ENCODE results near the gene PCP2. TPM values are rescaled to one million over a fixed set of nuclear protein-coding genes. Genes with fewer than 3 reads are reported as not detected.

The PCP2 gene
- total RNA-seq, 1 experiment from 2014 or later: not detected

DNA sequence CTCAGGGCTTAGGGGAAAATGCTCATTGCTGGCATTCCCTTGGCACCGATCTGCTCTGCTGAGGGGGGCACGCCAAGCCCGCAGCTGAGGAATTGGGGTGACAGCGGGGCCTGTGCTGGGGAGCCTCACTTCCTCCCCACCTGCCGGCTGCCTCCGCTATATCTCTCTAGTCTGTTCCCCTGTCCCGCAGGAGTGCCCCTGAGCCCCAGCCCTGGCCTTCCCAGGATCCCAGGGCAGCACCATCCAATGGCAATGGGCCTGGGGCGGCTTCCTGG, 12.8 kb upstream of the PCP2 start:
- WGBS (ENCODE audit: extremely low coverage, insufficient read length, low lambda C conversion rate): no CpG with 5 or more reads among the region's 8 CpGs
- Histone ChIP-seq H3K27ac (ENCODE audit: insufficient read length, low read depth, low read length) (no peak overlapping the region), H2BK20ac (ENCODE audit: low read depth, low read length, poor library complexity, severe bottlenecking) (no peak overlapping the region), H3K79me2 (ENCODE audit: insufficient read depth, low read length) (no peaks in the 10 kb centered on the region), H3K9ac (ENCODE audit: extremely low read depth, insufficient read length, low read length) (no peak overlapping the region), H4K20me1 (ENCODE audit: control insufficient read depth, insufficient read depth, insufficient read length) (no peaks in the 10 kb centered on the region), H4K5ac (ENCODE audit: insufficient read length, low read depth, low read length) (no peak overlapping the region), H3K27me3 (ENCODE audit: insufficient read depth, low read length) (no peaks in the 10 kb centered on the region), H3K14ac (ENCODE audit: insufficient read depth, low read length) (no peak overlapping the region), H3K4me2 (ENCODE audit: insufficient read depth, insufficient read length, low read length) (no peak overlapping the region), H2BK5ac (ENCODE audit: insufficient read length, low read length) (no peak overlapping the region), H3T11ph (ENCODE audit: low read length) (no peak overlapping the region), H2AFZ (ENCODE audit: low read length) (no peak overlapping the region), H3K4me1 (ENCODE audit: insufficient read depth, low read length) (no peaks in the 10 kb centered on the region), H3K79me1 (ENCODE audit: insufficient read depth, low read depth, low read length, poor library complexity, severe bottlenecking) (no peaks in the 10 kb centered on the region), H2BK12ac (ENCODE audit: insufficient read length, low read depth, low read length) (no peak overlapping the region), H3K23ac (ENCODE audit: insufficient read length, low read depth, low read length) (no peak overlapping the region), H2AK5ac (ENCODE audit: insufficient read length, low read length) (no peak overlapping the region), H4K8ac (replicated peaks; ENCODE audit: insufficient read length, low read depth, low read length) (no peak overlapping the region), H2BK15ac (ENCODE audit: low read depth, low read length) (no peak overlapping the region), H3K4ac (ENCODE audit: low read depth, low read length) (no peak overlapping the region), H4K91ac (ENCODE audit: insufficient read length, low read depth, low read length) (no peak overlapping the region), H3K18ac (ENCODE audit: insufficient read length, low read depth, low read length) (no peak overlapping the region), H3K9me3 (ENCODE audit: control insufficient read depth, low read depth, low read length) (no peaks in the 10 kb centered on the region), H3K23me2 (ENCODE audit: insufficient read length, low read depth, low read length, poor library complexity, severe bottlenecking) (no peaks in the 10 kb centered on the region), H3K56ac (ENCODE audit: insufficient read length, low read depth, low read length) (no peak overlapping the region), H2BK120ac (ENCODE audit: low read depth, low read length, poor library complexity, severe bottlenecking) (no peak overlapping the region)
- H3K9me3 Mint-ChIP-seq: no peaks in the 10 kb centered on the region; a peak in 1 of 5 replicates
- peaks cover 19% of the 10 kb centered on the region for H3K27me3 Mint-ChIP-seq (ENCODE audit: low read depth)
- H3K27ac Mint-ChIP-seq: no peak overlapping the region
- DNase-seq: no peak
- H3K4me1 Mint-ChIP-seq: peaks cover 0 to 8% of the 10 kb centered on the region in 2 experiments; a peak in 2 of 4 replicates
- peaks cover 2 to 16% (median 7%) of the 10 kb centered on the region in 3 experiments; a peak in 4 of 7 replicates for H3K36me3 Mint-ChIP-seq (ENCODE audit: insufficient read depth in 1 of 3, low read depth in 3 of 3)
- TF ChIP-seq, protein P1, sequence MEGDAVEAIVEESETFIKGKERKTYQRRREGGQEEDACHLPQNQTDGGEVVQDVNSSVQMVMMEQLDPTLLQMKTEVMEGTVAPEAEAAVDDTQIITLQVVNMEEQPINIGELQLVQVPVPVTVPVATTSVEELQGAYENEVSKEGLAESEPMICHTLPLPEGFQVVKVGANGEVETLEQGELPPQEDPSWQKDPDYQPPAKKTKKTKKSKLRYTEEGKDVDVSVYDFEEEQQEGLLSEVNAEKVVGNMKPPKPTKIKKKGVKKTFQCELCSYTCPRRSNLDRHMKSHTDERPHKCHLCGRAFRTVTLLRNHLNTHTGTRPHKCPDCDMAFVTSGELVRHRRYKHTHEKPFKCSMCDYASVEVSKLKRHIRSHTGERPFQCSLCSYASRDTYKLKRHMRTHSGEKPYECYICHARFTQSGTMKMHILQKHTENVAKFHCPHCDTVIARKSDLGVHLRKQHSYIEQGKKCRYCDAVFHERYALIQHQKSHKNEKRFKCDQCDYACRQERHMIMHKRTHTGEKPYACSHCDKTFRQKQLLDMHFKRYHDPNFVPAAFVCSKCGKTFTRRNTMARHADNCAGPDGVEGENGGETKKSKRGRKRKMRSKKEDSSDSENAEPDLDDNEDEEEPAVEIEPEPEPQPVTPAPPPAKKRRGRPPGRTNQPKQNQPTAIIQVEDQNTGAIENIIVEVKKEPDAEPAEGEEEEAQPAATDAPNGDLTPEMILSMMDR (conservative IDR thresholded peaks at IDR 0.05): no peak
- no peak overlapping the region for H3K4me3 Mint-ChIP-seq
